Thymus (tissue), 11 donors: ENCODE results near the gene SEL1L3. TPM values are rescaled to one million over a fixed set of nuclear protein-coding genes. Genes with fewer than 3 reads are reported as not detected.

Experiments used
- DNase-seq, 9 donors: peaks; one replicate each; pipeline ENCODE4 v3.0.0-alpha.2; 2013; ENCODE audit warnings: low spot score in 9 of 9, low read depth in 6 of 9, missing footprints in 1 of 9
- H3K27ac ChIP-seq, 2 donors: one replicate each; pipeline ENCODE4 v1.5.1; 2013; ENCODE audit warnings: control low read depth in 1 of 2, low read depth in 1 of 2, low read length in 1 of 2, mild to moderate bottlenecking in 1 of 2, moderate library complexity in 1 of 2
- H3K27me3 ChIP-seq, 2 donors: one replicate each; pipeline ENCODE4 v1.5.1; 2013; ENCODE audit warnings: low read length in 1 of 2; ENCODE audit not compliant: control insufficient read depth in 2 of 2, insufficient read depth in 1 of 2
- H3K36me3 ChIP-seq, 2 donors: one replicate each; pipeline ENCODE4 v1.5.1; 2013; ENCODE audit warnings: low read length in 1 of 2, mild to moderate bottlenecking in 1 of 2, moderate library complexity in 1 of 2; ENCODE audit not compliant: control insufficient read depth in 2 of 2, insufficient read depth in 2 of 2
- H3K4me1 ChIP-seq, 2 donors: one replicate each; pipeline ENCODE4 v1.5.1; 2013; ENCODE audit warnings: low read length in 2 of 2; ENCODE audit not compliant: control insufficient read depth in 2 of 2, insufficient read depth in 2 of 2
- H3K4me3 ChIP-seq, 2 donors: one replicate each; pipeline ENCODE4 v1.5.1; 2013; ENCODE audit warnings: low read length in 2 of 2, control low read depth in 1 of 2, mild to moderate bottlenecking in 1 of 2
- H3K9me3 ChIP-seq, 2 donors: one replicate each; pipeline ENCODE4 v1.5.1; 2013; ENCODE audit warnings: low read length in 1 of 2, mild to moderate bottlenecking in 1 of 2; ENCODE audit not compliant: control insufficient read depth in 2 of 2, insufficient read depth in 1 of 2
- WGBS: extraction: QIAGEN DNeasy Blood & Tissue Kit; methylation state at CpG from one replicate; pipeline ENCODE4 v1.1.7; 2013; 5-methylcytosine and 5-hydroxymethylcytosine counted together
- polyA plus RNA-seq: library from polyadenylated mRNA; stranded (reverse); fragments of 200-250 nt; gene quantifications from one replicate; pipeline ENCODE4 v1.2.3, GENCODE V29; 2013
- total RNA-seq: library from RNA; stranded (reverse); fragments of 120-200 nt; gene quantifications from one replicate; pipeline ENCODE4 v1.2.4, GENCODE V29; 2013
- donor health status: healthy.

SEL1L3 gene
- total and polyA plus RNA-seq, 2 donors: 6.8 to 27.4 TPM

DNA sequence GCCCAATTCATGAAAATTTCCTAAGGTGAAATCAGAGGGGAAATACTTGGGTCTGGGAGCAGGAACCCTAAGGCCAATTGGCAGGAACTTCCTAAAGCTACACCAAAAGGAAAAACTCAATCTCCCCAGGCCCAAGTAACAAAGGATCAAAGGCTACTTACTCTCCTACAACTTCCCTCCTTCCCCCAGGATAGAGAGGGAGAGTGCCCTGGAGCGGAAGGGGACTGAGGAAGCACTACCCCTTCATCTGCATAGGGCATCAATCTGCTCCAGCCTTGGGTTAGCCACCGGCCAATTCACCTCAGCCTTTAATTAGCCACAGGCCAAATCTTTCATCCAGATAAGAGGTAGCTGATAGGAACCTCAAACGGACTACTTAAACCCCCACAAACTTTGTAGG is 152.2 kb downstream of the SEL1L3 start:
- Histone ChIP-seq H3K36me3 (no peaks in the 10 kb centered on the region), H3K4me3 (no peak overlapping the region), H3K9me3 (no peaks in the 10 kb centered on the region), H3K4me1 (no peaks in the 10 kb centered on the region), H3K27me3 (no peaks in the 10 kb centered on the region), H3K27ac (no peak overlapping the region)
- no peak for DNase-seq
- 58% methylated on average over 3 of the region's 3 CpGs for WGBS

DNA sequence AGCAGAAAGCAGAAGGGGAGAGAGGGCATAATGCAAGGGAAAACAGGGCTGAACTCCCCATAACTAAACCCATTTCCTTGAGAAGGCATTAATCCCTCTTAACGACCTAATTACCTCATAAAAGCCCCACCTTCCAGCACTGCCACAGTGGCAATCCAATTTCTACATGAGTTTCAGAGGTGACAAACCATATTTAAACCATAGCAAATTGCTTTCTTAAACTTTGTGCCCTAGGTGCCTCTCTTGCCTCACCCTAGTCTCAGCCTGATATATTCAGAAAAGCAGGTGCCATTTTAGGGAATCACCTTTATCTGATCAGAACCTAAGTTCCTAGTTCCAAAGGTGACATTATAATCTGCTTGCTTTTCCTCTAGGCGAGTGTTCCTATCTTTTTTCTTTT is 158.3 kb downstream of the SEL1L3 start:
- Histone ChIP-seq H3K4me1 (no peaks in the 10 kb centered on the region), H3K9me3 (no peaks in the 10 kb centered on the region), H3K36me3 (no peaks in the 10 kb centered on the region), H3K27ac (no peak overlapping the region), H3K27me3 (no peaks in the 10 kb centered on the region), H3K4me3 (no peak overlapping the region)
- 80% methylated on average over 2 of the region's 2 CpGs for WGBS
- DNase-seq: no peak

DNA sequence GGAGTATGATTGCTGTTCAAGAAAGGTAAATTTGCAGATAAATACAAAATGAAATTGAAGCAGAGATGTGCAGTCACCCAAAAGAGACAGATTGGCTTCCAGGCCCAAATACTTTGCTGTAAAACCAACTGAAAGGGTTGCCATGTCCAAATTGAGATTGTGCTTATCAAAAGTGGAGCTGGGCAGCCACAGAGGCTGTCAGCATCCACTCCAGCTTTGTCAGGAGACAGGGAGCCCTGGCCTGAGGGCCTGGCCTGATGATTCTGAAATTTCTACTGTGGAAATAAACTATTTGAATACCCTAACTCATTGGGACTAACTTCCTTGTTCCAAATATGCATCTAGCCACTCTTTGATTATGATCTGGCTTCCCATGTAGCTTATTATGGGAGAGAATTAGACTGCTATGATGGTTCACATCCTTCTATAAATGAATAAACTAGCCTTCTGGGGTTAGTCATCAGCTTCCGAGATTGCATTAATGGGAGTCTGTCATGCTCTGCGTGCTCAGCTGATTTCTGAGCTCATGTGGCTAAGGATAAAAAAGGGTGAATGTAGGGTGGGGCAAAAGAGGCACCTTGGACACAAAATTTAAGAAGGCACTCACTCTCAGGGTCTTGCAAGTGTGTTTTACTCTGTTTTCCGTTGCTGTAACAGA is 158.9 kb downstream of the SEL1L3 start:
- Histone ChIP-seq H3K4me1 (no peaks in the 10 kb centered on the region), H3K27ac (no peak overlapping the region), H3K9me3 (no peaks in the 10 kb centered on the region), H3K4me3 (no peak overlapping the region), H3K27me3 (no peaks in the 10 kb centered on the region), H3K36me3 (no peaks in the 10 kb centered on the region)
- DNase-seq: no peak
- WGBS: 61% methylated on average over 3 of the region's 3 CpGs

DNA sequence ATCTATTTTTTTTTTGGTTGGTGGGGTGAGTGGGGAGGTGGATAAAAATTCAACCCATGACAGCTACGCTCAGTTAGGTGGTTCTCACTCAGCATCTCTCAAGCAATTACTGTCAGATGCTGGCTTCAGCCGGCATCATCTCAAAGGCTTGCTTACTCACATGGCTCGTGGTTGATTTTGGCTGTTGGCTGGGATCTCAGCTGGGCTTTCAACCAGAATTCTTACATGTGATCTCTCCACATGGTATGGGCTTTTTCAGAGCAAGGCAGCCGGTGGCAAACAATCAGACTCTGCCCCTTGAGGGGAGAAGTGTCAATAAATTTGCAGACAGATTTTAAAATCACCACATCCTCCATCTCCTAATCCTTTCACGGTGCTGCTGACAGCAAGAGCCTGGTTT is 159.9 kb downstream of the SEL1L3 start:
- 86% methylated on average over 5 of the region's 5 CpGs for WGBS
- Histone ChIP-seq H3K4me3 (no peak overlapping the region), H3K27ac (no peak overlapping the region), H3K36me3 (no peaks in the 10 kb centered on the region), H3K4me1 (no peaks in the 10 kb centered on the region), H3K9me3 (no peaks in the 10 kb centered on the region), H3K27me3 (no peaks in the 10 kb centered on the region)
- DNase-seq: no peak

DNA sequence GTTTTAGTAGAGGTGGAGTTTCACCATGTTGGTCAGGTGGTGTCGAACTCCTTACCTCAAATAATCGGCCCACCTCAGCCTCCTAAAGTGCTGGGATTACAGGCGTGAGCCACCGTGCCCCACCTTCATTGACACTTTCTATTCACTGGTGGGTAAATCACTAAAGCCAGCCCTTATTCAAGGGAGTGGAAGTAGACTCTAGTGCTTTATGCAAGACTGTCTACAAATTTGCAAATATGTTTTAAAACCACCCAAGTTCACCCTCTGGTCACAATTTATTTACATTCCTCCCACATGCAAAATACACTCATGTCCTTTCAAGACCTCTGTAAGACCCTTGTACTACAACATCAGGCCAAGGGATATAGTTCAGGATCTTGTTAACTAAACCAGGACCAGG is 162.1 kb downstream of the SEL1L3 start:
- DNase-seq: no peak
- H3K4me1 ChIP-seq: no peaks in the 10 kb centered on the region
- H3K27me3 ChIP-seq: no peaks in the 10 kb centered on the region
- H3K36me3 ChIP-seq: no peaks in the 10 kb centered on the region
- no peaks in the 10 kb centered on the region for H3K9me3 ChIP-seq
- WGBS: 97% methylated on average over 4 of the region's 4 CpGs
- no peak overlapping the region for H3K27ac ChIP-seq
- no peak overlapping the region for H3K4me3 ChIP-seq

DNA sequence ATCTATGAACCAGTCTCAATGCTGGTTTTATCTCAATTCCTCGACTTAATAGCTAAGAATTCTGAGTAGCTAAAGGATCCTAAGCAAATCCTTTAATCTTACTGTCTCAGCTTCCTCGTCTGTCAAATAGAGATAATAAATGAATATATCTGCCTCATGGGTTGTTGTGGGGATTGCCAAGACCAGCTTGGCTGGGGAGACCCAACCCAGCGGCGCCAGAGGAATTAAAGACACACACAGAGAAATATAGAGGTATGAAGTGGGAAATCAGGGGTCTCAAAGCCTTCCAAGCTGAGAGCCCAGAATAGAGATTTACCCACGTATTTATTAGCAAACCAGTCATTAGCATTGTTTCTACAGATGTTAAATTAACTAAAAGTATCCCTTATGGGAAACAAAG is 165.3 kb downstream of the SEL1L3 start:
- H3K27ac ChIP-seq: no peak overlapping the region
- H3K27me3 ChIP-seq: no peaks in the 10 kb centered on the region
- H3K36me3 ChIP-seq: no peaks in the 10 kb centered on the region
- 92% methylated on average over 5 of the region's 5 CpGs for WGBS
- no peaks in the 10 kb centered on the region for H3K4me1 ChIP-seq
- no peaks in the 10 kb centered on the region for H3K9me3 ChIP-seq
- no peak overlapping the region for H3K4me3 ChIP-seq
- no peak for DNase-seq

Other genes with a start within 250 kb of the SEL1L3 start
- gene SLC34A2, start 207.1 kb downstream of the SEL1L3 start, total RNA-seq: 4.9 TPM
- gene SLC34A2, start 207.1 kb downstream of the SEL1L3 start, polyA plus RNA-seq: 28.4 TPM
- 30.7 TPM for gene SMIM20, start 51.2 kb upstream of the SEL1L3 start, total RNA-seq
- gene SMIM20, start 51.2 kb upstream of the SEL1L3 start, polyA plus RNA-seq: 65.3 TPM